T follicular helper cell (primary cell): Measurements from ENCODE around the gene ERBB4.

ENCODE experiments used
- DNase-seq: peaks from one replicate; pipeline ENCODE4 v3.0.0-alpha.2; 2020; ENCODE audit warnings: low read depth

The ERBB4 gene

DNA sequence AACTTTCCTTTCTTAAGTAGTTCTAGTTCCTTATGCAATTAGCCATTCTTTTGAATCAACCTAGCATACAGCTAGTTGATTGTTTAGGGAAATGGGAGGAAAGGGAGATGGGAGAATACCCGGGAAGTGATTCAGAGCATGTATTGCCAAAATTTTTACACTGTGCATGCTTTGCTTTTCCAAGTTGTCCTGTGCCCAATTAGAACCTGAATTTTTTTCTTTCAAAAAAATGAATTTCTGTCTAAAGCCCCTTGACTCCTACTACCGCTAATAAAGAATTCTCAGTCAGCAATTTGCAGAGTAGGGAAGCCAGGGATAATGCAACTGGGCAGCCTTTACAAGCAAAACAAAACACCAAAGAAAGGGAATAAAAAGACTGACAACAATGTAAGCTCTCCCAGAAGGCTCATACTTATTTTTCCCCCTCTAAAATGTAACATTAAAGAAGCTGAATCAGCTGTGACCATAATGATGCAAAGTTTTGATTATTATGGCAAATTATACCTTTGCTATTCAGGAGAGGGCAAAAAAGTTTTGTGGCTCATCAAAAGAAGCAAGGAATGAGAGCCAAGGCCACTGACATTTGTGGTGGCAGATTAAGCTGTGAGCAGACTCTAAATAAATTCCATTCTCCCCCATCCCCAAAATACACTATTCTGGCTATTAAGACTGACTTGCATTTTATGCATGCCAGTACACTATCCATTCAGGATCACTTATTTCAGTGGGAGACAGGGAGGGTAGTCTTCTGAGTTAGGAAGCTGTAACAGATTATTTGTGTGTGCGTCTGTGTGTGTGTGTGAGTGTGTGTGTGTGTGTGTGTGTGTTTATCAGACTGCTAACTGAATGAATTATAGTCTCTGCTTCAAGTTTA lies 174.3 kb downstream of the ERBB4 start:
- DNase-seq = no peak

DNA sequence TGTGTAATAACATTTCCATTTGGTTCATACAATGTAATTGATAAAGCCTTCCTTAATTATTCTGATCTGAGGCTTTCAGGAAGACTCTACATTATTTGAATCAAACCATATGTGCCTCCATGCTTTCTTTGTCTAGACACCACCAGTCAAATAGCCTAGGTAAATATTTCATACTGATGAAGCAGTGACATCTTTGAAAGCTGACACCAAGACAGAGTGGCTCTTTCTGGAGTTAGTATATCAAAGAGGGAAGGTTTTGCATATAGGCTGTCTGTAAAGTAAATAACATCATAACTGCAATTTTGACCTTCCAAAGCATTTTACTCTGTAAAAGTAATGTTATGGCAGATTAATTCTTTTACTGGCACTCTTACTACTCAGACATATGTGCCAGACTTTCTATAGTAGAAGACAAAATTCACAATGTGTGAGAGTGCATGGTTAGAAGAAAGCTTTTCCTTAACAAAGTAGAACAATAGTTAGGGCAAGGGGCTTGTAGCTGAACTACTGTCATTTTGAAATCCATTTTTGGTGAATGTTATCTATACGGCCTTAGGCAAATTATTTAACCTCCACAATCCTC lies 177.3 kb downstream of the ERBB4 start:
- no peak for DNase-seq

DNA sequence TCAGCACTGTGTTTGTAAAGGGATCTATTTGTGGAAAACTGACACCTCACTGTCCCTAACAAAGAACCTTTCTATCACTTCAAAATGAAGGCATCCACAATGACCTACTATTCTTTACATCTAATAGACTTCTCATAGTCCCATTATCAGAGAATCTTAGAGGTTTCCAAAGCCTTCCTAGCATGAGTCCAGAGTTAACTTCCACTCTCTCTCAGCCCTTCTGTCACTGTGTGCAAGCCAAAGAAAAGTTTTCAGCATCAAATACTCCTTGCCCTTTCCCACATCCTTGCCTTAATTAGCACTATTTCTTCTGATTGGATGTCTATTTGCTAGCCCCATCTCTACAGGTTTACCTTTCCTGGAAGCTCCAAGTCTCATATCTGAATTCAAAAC lies 178.5 kb downstream of the ERBB4 start:
- DNase-seq = no peak

GRCh38 chr2:212359425-212360067 lies 179.1 kb downstream of the ERBB4 start:
- DNase-seq = no peak

- no peak for DNase-seq
Measured at GRCh38 chr2:212357606-212358005, 181.0 kb downstream of the ERBB4 start.

DNA sequence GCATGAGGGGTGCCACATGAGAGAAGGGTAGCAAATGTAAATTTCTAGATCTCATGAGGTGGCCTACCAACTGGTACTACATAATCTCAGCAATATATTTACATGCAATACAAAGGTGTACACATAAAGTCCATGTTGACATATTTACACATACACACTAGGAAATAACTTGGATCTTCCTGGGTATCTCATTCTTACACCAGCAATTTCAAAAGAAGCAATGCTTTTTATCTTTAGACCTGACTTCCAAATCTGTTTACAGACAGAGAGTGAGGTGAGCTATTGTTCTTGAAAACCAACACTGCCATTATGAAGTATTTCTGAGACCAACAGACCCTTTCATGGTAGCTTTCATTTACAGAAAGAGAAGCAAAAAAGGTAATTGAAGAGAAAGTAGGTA lies 184.2 kb downstream of the ERBB4 start:
- DNase-seq = no peak

- no peak for DNase-seq
Measured at GRCh38 chr2:212348501-212348900, 190.1 kb downstream of the ERBB4 start.

- no peak for DNase-seq
Measured at GRCh38 chr2:212346865-212347264, 191.7 kb downstream of the ERBB4 start.

DNA sequence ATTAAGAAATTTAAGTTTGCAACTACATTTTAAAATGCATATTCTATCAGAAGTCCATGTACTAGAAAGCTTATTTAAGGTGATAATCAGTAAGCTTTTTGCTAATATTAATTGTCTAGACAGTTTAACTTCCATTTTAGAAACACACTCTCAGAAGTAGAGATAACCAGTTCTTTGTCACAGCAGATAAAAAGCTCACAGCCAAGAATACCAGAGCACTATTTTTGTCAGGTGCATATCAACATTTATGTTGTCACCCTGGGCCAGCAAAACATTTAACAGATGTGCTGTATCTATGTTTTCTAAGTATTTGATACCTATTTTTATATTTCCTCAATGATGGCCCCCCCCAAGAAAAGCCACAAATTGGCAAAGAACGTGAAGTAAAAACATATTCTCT lies 192.6 kb downstream of the ERBB4 start:
- DNase-seq = no peak

DNA sequence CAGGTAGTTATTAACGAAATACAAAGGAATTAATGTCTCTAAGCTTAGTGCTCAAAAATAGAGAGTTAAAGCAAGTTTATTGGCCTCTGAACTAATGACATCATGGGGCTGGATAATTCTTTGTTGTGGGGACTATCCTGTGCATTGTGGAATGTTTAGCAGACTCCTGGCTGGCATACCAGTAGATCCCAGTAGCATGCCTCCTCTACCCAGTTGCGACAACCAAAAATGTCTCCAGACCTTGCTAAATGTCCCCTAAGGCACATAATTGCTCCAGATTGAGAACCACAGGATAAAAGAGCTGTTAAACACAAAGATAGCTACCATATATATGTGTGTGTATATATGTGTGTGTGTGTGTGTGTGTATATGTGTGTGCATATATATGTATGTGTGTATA lies 194.5 kb downstream of the ERBB4 start:
- no peak for DNase-seq

DNA sequence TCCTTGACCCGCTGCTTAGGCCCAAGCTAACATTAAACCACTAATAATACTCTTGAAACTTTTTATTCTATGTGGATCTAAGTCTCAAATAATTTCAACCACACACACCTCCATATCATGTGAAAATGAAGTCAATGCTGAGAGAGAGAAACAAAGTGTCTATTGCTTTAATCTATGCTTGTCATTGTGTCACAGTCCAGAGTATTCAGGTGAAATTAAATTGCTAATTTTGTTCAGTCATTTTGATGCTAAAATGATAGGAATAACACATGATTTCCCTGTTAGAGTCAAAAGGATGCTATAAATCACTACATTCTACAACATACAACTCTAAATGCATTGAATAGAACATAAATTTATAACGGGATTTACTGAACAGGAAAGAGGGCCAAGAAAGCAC lies 195.4 kb downstream of the ERBB4 start:
- DNase-seq = no peak

- no peak for DNase-seq
Measured at GRCh38 chr2:212337486-212338343, 200.9 kb downstream of the ERBB4 start.

- no peak for DNase-seq
Measured at GRCh38 chr2:212337036-212337435, 201.6 kb downstream of the ERBB4 start.

DNA sequence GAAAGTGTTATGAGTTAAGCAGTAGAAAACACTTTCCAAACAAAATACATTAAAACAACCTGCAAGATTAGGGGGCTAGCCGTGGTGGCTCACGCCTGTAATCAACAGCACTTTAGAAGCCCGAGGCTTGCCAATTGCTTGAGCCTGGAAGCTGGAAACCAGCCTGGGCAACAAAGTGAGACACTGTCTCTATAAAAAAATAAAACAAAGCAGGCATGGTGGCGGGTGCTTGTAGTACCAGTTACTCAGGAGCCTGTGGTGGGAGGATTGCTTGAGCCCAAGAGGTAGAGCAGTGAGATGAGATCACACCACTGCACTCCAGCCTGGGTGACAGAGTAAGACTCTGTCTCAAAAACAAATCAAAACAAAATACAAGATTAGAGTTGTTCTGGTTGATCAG lies 208.3 kb downstream of the ERBB4 start:
- no peak for DNase-seq

GRCh38 chr2:212328712-212329496 lies 209.7 kb downstream of the ERBB4 start:
- DNase-seq = no peak

GRCh38 chr2:212328136-212328535 lies 210.5 kb downstream of the ERBB4 start:
- DNase-seq = no peak

DNA sequence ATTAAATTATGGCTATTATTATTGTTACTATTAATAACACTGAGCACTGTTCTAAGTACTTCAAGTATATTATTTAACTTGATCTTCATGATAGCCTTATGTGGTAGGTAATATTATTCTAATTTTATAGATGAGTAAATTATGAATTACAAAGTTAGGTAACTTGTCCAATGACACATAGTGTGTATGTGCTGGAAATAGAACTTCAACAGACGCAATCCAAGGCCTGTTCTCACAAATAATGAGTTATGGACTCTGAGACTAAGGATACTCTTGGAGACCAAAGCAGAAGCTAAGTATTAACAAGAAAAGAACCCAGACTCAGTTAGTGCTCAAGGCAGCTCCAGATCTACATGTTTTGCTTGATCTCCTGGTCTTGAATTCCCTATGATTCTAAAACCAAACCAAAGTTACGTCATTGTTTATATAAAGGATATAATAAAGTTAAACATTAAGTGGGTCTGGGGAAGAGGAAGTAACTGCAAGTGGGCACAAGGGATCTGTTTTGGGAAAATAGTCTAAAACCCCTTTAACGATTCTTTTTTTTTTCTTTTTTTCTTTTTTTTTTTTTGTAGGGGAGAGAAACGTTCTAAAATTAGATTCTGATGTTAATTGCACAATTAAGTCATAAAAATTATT lies 211.3 kb downstream of the ERBB4 start:
- DNase-seq = no peak

- DNase-seq = no peak
Measured at GRCh38 chr2:212318636-212319035, 220.0 kb downstream of the ERBB4 start.

GRCh38 chr2:212314680-212315079 lies 223.9 kb downstream of the ERBB4 start:
- DNase-seq = no peak

- no peak for DNase-seq
Measured at GRCh38 chr2:212311807-212312404, 226.7 kb downstream of the ERBB4 start.
